HG03280 (cell line): Measurements from ENCODE around the gene ZFYVE28.
"Not testable (repeated sequence)": the region's sequence is repeated elsewhere in the genome, so short reads cannot be mapped to it uniquely, and the experiment has no call there.

Experiments used
- ATAC-seq: cut with Tn5 transposase; IDR thresholded peaks from one replicate; pipeline ENCODE4 v1.9.1; 2021; ENCODE audit warnings: mild to moderate bottlenecking, moderate library complexity; ENCODE audit not compliant: unreplicated experiment

ZFYVE28 gene

GRCh38 chr4:2446656-2447564, 28.5 kb upstream of the ZFYVE28 start:
- ATAC-seq, result no peak

GRCh38 chr4:2445571-2445970, 27.1 kb upstream of the ZFYVE28 start:
- ATAC-seq, result no peak

GRCh38 chr4:2445130-2445529, 26.7 kb upstream of the ZFYVE28 start:
- ATAC-seq, result no peak

GRCh38 chr4:2443956-2444740, 25.7 kb upstream of the ZFYVE28 start:
- no peak for ATAC-seq

DNA sequence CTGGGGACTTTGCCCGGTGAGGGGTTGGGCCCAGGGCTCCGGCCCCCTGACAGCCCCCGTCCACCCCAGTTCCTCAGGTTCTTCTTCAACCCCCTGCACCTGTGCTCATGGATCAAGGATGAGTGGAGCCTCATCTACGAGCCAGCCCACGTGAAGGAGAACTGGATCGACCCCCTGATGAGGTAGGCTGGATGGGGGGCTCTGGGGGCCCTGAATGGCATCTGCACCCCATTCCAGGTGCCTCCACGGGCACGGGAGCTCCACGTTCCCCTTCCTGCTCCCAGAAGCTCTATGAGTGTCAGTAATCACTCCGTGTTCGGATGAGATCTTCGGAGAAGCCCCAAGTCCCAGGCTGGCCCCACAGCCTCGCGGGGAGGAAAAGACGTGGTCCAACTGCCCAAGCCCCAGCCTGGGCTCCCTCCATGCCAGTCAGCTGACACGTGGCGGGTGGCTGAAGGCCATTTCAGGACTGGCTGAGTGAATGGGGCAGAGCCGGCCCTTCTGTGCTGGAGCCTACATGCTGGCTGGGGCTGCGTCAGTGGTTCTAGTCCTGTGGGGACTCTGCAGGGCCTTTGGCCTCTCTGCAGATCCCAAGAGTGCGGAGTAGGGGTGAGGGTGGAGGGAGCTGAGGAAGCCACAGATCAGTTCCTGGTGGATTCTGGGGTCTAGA, 24.8 kb upstream of the ZFYVE28 start:
- no peak for ATAC-seq

DNA sequence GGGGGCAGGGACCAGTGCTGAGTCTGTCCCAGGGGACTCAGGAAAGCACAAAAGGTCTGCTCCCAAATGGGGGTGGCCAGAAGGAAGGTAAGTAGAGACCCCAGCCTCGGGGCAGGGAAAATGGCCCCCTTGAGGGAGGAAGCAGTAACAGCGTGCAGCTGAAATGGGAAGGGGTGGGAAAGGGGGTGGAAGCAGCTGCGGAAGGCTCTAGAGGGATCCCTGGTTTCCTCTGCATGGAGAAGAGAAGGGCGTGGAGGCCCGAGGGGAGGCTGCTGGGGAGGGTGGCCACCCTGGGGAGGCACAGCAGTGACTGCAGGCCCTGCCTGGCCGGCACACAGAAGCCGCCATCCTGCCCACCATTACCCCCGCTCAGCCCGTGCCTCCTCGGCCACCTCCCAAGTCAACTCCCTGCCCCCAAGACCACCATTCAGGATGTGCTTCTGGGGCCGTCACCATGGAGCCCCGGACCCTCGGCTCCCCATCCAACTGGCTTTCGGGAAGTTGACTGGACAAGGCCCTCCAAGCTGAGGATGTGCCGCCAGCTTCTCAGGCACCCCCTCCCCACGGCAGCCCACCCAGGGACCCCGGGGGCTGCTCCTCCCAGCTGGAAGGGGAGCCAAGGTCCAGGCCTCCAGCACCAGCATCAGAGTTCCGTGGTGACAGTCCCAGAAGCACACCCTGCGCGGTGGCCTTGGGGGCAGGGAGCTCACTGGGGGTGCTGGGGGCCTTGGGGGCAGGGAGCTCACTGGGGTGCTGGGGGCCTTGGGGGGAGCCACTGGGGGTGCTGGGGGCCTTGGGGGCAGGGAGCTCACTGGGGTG, 23.9 kb upstream of the ZFYVE28 start:
- no peak for ATAC-seq

- peak; percentile 83 for ATAC-seq
These were observed 23.1 kb upstream of the ZFYVE28 start for GRCh38 chr4:2441393-2442174.

- ATAC-seq, result no peak
These were observed 20.6 kb upstream of the ZFYVE28 start for GRCh38 chr4:2438822-2439718.

- ATAC-seq, result no peak
These were observed 19.2 kb upstream of the ZFYVE28 start for GRCh38 chr4:2437475-2438215.

GRCh38 chr4:2436761-2437474, 18.5 kb upstream of the ZFYVE28 start:
- no peak for ATAC-seq

GRCh38 chr4:2436301-2436700, 17.9 kb upstream of the ZFYVE28 start:
- ATAC-seq, result no peak

- ATAC-seq, result no peak
These were observed 16.0 kb upstream of the ZFYVE28 start for GRCh38 chr4:2434420-2434819.

DNA sequence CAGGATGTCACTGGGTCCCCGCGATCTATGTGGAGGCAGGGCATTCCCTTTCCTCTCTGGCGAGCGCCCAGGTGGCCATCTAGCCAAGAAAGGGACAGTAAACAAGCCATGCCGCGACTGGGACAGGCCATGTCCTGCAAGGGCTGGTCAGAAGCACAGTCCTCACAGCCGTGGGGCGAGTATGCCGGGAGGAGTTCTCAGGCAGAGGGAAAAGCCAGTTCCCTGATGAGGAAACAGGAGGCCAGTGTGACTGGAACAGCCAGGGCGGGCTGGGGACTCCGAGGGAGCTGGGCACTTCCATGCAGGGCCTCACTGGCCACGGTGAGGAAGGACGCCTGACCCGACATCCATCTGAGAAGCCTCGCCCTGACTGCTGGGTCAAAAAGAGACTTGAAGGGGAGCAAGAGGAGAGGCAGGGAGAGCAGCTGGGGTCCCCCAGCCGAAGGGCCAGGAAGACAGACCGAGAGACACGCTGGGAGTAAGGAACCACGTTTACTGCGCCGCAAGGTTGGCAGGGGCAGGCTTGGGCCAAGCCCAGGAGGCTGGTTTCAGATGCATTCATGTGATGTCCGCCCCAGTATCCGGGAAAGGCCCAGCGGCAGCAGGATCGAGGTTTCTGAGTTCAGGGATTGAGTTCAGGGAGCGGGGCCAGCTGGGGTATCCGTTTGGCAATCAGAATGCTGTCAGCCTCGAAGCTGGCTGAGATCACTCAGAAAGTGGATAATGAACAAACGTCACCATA, 15.3 kb upstream of the ZFYVE28 start:
- ATAC-seq, result no peak

DNA sequence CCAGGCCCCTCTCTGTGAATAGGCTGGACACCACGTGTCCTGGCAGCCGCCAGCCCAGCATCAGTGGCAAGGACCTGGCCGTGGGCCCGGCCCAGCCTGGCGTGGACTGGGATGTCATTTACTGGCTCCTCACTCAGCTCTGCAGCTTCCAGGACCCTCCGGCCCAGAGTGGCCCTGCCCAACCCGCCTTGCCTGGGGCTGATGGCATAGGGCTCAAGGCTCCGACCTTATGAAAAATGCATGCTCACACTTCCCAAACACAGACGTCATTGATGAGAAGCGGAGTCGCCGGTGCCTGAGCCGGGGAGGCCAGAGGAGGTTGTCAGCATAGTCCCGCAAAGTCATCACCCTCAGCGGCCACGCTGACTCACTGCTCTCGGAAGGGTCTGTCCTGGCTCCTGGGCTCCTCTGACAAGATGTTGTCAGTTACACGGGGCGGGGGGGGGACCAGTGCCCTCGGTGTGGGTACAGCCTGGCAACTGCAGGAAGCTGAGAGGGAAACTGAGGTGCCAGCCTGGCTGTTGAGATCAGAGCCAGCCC, 14.6 kb upstream of the ZFYVE28 start:
- no peak for ATAC-seq

GRCh38 chr4:2432004-2432403, 13.6 kb upstream of the ZFYVE28 start:
- no peak for ATAC-seq

DNA sequence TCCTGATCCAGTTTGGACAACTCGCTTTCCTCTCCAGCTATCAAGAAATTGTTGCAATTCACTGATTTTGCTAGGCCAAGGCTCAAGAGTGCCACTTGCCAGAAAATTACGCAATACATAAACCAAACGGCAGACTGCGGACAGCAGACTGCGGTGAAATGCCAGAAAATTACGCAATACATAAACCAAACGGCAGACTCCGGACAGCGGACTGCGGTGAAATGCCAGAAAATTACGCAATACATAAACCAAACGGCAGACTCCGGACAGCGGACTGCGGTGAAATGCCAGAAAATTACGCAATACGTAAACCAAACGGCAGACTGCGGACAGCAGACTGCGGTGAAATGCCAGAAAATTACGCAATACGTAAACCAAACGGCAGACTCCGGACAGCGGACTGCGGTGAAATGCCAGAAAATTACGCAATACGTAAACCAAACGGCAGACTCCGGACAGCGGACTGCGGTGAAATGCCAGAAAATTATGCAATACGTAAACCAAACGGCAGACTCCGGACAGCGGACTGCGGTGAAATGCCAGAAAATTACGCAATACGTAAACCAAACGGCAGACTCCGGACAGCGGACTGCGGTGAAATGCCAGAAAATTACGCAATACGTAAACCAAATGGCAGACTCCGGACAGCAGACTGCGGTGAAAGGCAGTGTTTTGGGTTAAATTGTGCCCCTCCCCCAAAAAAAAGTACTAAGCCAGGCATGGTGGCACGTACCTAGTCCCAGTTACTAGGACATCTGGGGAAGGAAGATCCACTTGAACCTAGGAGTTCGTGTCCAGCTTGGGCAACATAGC, 11.7 kb upstream of the ZFYVE28 start:
- ATAC-seq, result not testable (repeated sequence)
